Body of pancreas (tissue), 4 donors: Measurements from ENCODE around the gene TEAD1. TPM values are rescaled to one million over a fixed set of nuclear protein-coding genes. Genes with fewer than 3 reads are reported as not detected.

Experiments used
- ATAC-seq: fragments of 150-250 bp; one replicate; pipeline ENCODE4 v1.9.1; 2016
- DNase-seq, 4 donors: peaks; one replicate each; pipeline ENCODE4 v3.0.0-alpha.2; 2019
- H3K27ac ChIP-seq, 4 donors: fragments of 200-600 bp; sonication (generic); 1 replicate in 3 of 4; 2 replicates in 1 of 4; pipeline versions ENCODE4 v1.5.1 to v1.6.1; 2016 to 2019; ENCODE audit warnings: mild to moderate bottlenecking in 1 of 4, mixed read lengths in 1 of 4, moderate library complexity in 1 of 4
- H3K27me3 ChIP-seq, 2 donors: fragments of 200-600 bp; sonication (generic); one replicate each; pipeline ENCODE4 v1.6.0; 2016; ENCODE audit warnings: mild to moderate bottlenecking in 1 of 2
- H3K36me3 ChIP-seq, 2 donors: fragments of 200-600 bp; sonication (generic); replicated peaks in 1 of 2; 2 replicates each; pipeline ENCODE4 v1.5.1; 2016; ENCODE audit warnings: low read depth in 2 of 2; ENCODE audit not compliant: insufficient read depth in 1 of 2
- H3K4me1 ChIP-seq: fragments of 200-600 bp; sonication (generic); one replicate; pipeline ENCODE4 v1.6.0; 2016
- H3K4me3 ChIP-seq, 2 donors: fragments of 200-600 bp; sonication (generic); 1 replicate in 1 of 2; 2 replicates in 1 of 2; pipeline ENCODE4 v1.5.1; 2016 to 2019
- H3K9me3 ChIP-seq, 3 donors: fragments of 200-600 bp; sonication (generic); 1 replicate in 2 of 3; 2 replicates in 1 of 3; pipeline ENCODE4 v1.5.1; 2016
- POLR2A ChIP-seq, 3 donors: fragments of 450-650 bp; IDR thresholded peaks; one replicate each; pipeline ENCODE4 v1.6.1; 2016; ENCODE audit warnings: antibody characterized with exemption in 3 of 3, mild to moderate bottlenecking in 2 of 3
- WGBS, 2 donors: methylation state at CpG; one replicate each; pipeline ENCODE4 v1.1.5; 2017; 5-methylcytosine and 5-hydroxymethylcytosine counted together
- intact Hi-C: fragments of 100-400 bp; cut with DNase I; formaldehyde crosslinking; loops from one replicate; pipeline ENCODE4 v1.15.1; 2023
- total RNA-seq, 2 donors: library from RNA; depleted of rRNA; stranded (reverse); fragments of >200 nt; gene quantifications; one replicate each; pipeline ENCODE4 v1.1.0, GENCODE V29; 2016
- TF ChIP-seq, protein P1 (sequence below), 7 experiments: fragments of 450-650 bp in 4 of 7; fragments of 200-600 bp in 3 of 7; sonication (generic) in 3 of 7; IDR thresholded peaks; one replicate each; pipeline ENCODE4 v1.5.1; 2016 to 2019; ENCODE audit warnings: antibody characterized with exemption in 7 of 7

Gene TEAD1
- total RNA-seq, 2 donors from 2014 or later: 36.9 to 55.0 TPM

DNA sequence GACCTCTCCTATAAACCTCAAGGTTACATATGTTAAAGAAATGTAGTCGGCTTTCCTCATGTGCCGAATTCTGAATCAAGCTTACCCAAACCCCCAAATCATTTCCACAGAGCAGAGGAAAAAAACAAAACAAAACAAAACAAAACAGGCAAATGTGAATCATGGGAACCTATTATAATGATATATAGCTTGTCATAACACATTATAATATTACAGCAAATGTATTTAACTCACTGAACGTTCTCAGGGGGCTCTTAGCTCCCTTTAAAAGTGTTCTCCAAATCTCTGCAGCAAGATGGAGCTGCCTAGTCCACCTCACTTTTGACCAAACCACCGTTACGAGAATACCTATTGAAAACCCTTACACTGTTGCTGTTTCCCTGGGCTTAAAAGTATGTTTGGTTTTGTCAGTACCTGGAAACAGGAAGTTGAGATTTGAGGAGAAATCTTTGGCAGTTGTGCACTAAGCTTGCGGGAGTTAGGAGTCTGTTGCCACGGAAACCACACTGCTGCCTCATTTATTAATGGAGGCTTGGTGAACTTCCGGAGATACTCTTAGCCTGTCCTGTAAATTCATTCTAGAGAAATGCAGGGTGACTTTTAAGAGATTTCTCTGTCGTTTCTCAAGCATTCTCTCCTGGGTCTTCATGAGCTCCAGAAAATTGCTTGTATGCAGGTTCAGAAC lies 167.9 kb downstream of the TEAD1 start:
- intact Hi-C loops: no loop called here
- ATAC-seq (peak; percentile 62), DNase-seq (peak; percentile 56 to 82 (median 74))
- peaks cover 64% of the 10 kb centered on the region for H3K4me1 ChIP-seq
- H3K36me3 ChIP-seq: no peaks in the 10 kb centered on the region
- no peaks in the 10 kb centered on the region for H3K9me3 ChIP-seq
- no peaks in the 10 kb centered on the region for H3K27me3 ChIP-seq
- H3K4me3 ChIP-seq: no peak overlapping the region
- H3K27ac ChIP-seq: peak overlapping the region; percentile 18 to 77 (median 58)
- TF ChIP-seq, protein P1, sequence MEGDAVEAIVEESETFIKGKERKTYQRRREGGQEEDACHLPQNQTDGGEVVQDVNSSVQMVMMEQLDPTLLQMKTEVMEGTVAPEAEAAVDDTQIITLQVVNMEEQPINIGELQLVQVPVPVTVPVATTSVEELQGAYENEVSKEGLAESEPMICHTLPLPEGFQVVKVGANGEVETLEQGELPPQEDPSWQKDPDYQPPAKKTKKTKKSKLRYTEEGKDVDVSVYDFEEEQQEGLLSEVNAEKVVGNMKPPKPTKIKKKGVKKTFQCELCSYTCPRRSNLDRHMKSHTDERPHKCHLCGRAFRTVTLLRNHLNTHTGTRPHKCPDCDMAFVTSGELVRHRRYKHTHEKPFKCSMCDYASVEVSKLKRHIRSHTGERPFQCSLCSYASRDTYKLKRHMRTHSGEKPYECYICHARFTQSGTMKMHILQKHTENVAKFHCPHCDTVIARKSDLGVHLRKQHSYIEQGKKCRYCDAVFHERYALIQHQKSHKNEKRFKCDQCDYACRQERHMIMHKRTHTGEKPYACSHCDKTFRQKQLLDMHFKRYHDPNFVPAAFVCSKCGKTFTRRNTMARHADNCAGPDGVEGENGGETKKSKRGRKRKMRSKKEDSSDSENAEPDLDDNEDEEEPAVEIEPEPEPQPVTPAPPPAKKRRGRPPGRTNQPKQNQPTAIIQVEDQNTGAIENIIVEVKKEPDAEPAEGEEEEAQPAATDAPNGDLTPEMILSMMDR (IDR thresholded peaks at IDR 0.05): no peak
- TF ChIP-seq POLR2A (IDR thresholded peaks at IDR 0.05): no peak
- WGBS, 2 donors: 34 to 35% methylated on average over 9 of the region's 9 CpGs

DNA sequence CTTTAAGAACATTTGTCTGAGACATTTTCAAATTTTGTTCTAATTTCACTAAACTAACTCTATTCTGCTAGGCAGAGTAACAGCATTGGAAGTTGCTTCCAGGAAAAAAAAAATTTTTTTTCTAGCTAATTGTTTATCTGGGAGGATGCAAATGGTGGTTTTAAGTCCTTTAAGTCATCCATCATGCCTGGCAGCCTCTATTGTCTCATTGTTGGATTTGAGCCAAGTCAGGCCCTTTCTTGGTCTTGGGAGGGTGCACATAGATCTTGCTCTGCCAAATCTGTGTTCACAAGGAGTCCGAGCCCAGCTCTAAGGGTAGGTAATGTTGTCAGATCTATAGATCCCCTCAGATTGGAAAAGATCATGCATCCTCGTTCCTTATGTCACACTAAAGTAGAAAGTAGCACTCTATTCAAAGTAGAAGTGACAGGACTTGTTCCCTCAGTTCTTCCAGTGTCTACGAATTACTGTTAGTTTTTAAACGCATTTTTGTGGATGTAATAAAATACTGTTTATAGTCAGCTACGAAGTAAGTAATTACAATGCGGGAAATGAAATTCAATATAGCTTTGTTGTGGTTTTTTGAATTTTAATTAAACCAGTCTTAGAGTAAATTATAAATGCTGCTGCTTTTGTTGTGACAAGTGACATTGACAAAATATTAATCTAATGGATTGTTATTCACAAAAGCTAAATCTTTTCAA lies 168.9 kb downstream of the TEAD1 start:
- ATAC-seq: no peak
- Histone ChIP-seq H3K27ac (peak overlapping the region in 3 of 4 donors; percentile 50 to 77 (median 65)), H3K4me3 (no peak overlapping the region), H3K4me1 (peaks cover 74% of the 10 kb centered on the region), H3K36me3 (no peaks in the 10 kb centered on the region), H3K9me3 (no peaks in the 10 kb centered on the region), H3K27me3 (no peaks in the 10 kb centered on the region)
- DNase-seq: no peak
- no peak for TF ChIP-seq POLR2A (IDR thresholded peaks at IDR 0.05)
- TF ChIP-seq, protein P1 (IDR thresholded peaks at IDR 0.05): no peak
- intact Hi-C loops: no loop called here
- 68 to 76% methylated on average over 6 of the region's 6 CpGs for WGBS, 2 donors

DNA sequence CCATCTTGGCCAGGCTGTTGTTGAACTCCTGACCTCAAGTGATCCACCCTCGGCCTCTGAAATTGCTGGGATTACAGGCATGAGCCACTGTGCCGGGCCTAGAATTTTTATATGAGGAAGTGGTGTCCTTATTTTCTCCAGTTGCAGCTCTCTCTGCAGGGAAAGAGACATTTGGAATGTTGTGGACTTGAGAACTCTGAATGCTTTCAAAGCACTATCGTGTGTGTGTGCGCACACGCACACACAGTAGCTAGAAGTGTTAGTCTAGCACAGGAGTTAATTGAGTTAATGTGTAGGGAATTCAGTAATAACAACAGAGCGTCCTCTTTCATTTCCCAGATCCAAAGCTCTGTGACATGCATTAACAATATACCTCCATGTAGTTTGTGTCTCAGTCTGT lies 170.9 kb downstream of the TEAD1 start:
- H3K27ac ChIP-seq: peak overlapping the region; percentile 72 to 83 (median 78)
- H3K4me1 ChIP-seq: peaks cover 78% of the 10 kb centered on the region
- intact Hi-C loops: no loop called here
- no peak for DNase-seq
- no peaks in the 10 kb centered on the region for H3K36me3 ChIP-seq
- TF ChIP-seq, protein P1 (IDR thresholded peaks at IDR 0.05): no peak
- no peak for TF ChIP-seq POLR2A (IDR thresholded peaks at IDR 0.05)
- H3K27me3 ChIP-seq: no peaks in the 10 kb centered on the region
- H3K9me3 ChIP-seq: no peaks in the 10 kb centered on the region
- H3K4me3 ChIP-seq: no peak overlapping the region
- no peak for ATAC-seq
- WGBS, 2 donors: 65 to 86% methylated on average over 6 of the region's 6 CpGs

DNA sequence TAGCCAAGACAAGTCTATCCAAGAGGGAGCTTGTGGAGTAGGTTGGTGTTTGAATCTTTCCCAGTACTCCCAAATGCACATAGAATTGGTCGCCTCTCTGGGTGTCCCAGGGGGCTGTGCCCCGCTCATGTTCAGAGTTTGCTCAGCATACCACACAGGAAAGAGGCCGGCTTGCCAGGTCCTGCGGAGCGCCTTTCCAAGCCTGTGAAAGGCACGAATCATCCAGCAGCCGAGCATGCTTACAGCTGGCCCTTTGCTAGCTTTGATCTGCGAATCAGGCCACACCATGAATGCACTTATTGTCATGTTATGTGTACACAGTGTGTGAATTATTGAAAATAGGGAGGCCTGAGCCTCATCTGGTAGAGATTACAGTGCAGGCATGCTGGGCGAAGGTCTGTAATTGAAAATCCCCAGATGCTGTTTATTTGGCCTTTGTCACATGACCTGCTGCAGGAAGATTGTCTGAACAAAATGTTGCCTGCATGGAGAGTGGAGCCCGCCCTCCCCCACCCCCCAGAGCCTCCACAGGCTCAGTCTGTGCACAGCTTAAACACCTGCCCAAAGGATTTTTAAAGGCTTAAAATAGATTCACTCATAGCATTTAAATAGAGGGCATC lies 171.6 kb downstream of the TEAD1 start:
- Histone ChIP-seq H3K36me3 (no peaks in the 10 kb centered on the region), H3K4me1 (peaks cover 71% of the 10 kb centered on the region), H3K27me3 (no peaks in the 10 kb centered on the region), H3K9me3 (no peaks in the 10 kb centered on the region), H3K4me3 (no peak overlapping the region), H3K27ac (peak overlapping the region; percentile 72 to 83 (median 78))
- ATAC-seq (peak; percentile 92), DNase-seq (peak; percentile 67 to 89 (median 78))
- TF ChIP-seq, protein P1 (IDR thresholded peaks at IDR 0.05): no peak
- TF ChIP-seq POLR2A (IDR thresholded peaks at IDR 0.05): peak in 1 of 3 donors; percentile 38
- WGBS, 2 donors: 17 to 22% methylated on average over 4 to 10 of the region's 10 CpGs
- intact Hi-C loops: no loop called here
